Fibroblast of villous mesenchyme (primary cell): ENCODE results near the gene ZNF597. TPM values are rescaled to one million over a fixed set of nuclear protein-coding genes. Genes with fewer than 3 reads are reported as not detected.

Experiments used
- DNase-seq: peaks from one replicate; pipeline ENCODE4 v3.0.0-alpha.2; 2010; ENCODE audit warnings: low read depth
- H3K4me3 ChIP-seq: 2 replicates; pipeline ENCODE4 v1.5.1; 2011; ENCODE audit warnings: low read depth, mild to moderate bottlenecking, low read length
- small RNA-seq: library from RNA; depleted of rRNA; stranded (forward); fragments of <200 nt; gene quantifications from one replicate; pipeline ENCODE3, GENCODE V24; 2012
- total RNA-seq: library from RNA; depleted of rRNA; stranded (reverse); fragments of >200 nt; gene quantifications from 2 replicates; pipeline ENCODE4 v1.2.3, GENCODE V29; 2012
- TF ChIP-seq, protein P1 (sequence below): IDR thresholded peaks from 2 replicates; pipeline ENCODE4 v1.5.1; 2012; ENCODE audit warnings: low read depth, mild to moderate bottlenecking, low read length; ENCODE audit not compliant: insufficient read depth

ZNF597 gene
- total RNA-seq, 1 donor = 5.2 TPM

DNA sequence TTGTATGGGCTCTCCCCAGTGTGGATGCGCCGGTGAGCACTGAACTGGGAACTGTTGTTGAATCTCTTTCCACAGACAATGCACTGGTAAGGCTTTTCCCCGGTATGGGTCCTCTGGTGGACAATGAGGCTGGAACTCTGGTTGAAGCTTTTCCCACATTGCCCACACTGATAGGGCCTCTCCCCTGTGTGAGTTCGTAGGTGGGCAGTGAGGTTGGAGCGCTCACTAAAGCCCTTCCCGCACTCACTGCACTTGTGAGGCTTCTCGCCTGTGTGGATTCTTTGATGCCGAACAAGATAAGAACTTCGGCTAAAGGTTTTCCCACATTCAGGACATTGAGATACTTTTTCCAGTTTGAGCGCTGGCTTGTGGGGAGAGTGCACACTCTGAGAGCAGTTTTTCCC is 60.3 kb downstream of the ZNF597 start:
- no peak for DNase-seq
- H3K4me3 ChIP-seq = no peak overlapping the region
- TF ChIP-seq, protein P1, sequence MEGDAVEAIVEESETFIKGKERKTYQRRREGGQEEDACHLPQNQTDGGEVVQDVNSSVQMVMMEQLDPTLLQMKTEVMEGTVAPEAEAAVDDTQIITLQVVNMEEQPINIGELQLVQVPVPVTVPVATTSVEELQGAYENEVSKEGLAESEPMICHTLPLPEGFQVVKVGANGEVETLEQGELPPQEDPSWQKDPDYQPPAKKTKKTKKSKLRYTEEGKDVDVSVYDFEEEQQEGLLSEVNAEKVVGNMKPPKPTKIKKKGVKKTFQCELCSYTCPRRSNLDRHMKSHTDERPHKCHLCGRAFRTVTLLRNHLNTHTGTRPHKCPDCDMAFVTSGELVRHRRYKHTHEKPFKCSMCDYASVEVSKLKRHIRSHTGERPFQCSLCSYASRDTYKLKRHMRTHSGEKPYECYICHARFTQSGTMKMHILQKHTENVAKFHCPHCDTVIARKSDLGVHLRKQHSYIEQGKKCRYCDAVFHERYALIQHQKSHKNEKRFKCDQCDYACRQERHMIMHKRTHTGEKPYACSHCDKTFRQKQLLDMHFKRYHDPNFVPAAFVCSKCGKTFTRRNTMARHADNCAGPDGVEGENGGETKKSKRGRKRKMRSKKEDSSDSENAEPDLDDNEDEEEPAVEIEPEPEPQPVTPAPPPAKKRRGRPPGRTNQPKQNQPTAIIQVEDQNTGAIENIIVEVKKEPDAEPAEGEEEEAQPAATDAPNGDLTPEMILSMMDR = no peak

Small RNA genes lying within 50 kb of the gene (small RNA-seq; reads per million reads assigned to genes)
- gene MIR6126 = not detected

Other genes with a start within 250 kb of the ZNF597 start
- 10.0 and 11.2 TPM in 2 replicates for gene ZNF200, start 208.3 kb downstream of the ZNF597 start, total RNA-seq
- gene MEFV, start 186.9 kb downstream of the ZNF597 start, total RNA-seq = under 0.01 TPM in 1 of 2 replicates, not detected in the other
- 43.2 and 56.7 TPM in 2 replicates for gene ZNF263, start 160.0 kb downstream of the ZNF597 start, total RNA-seq
- 4.2 and 7.3 TPM in 2 replicates for gene TIGD7, start 138.1 kb downstream of the ZNF597 start, total RNA-seq
- gene ZNF75A, start 138.0 kb downstream of the ZNF597 start, total RNA-seq = 19.0 and 25.5 TPM in 2 replicates
- not detected in 2 replicates for gene OR2C1, start 87.6 kb downstream of the ZNF597 start, total RNA-seq
- gene ZSCAN32, start 42.5 kb downstream of the ZNF597 start, total RNA-seq = 12.1 and 12.6 TPM in 2 replicates
- gene ZNF174, start 42.3 kb downstream of the ZNF597 start, total RNA-seq = 8.1 and 8.6 TPM in 2 replicates
- 10.0 and 16.8 TPM in 2 replicates for gene NAA60, start 176 bp upstream of the ZNF597 start, total RNA-seq
- gene C16orf90, start 52.0 kb upstream of the ZNF597 start, total RNA-seq = not detected in 2 replicates
- 14.5 and 22.0 TPM in 2 replicates for gene CLUAP1, start 57.5 kb upstream of the ZNF597 start, total RNA-seq
- not detected in 2 replicates for gene NLRC3, start 133.9 kb upstream of the ZNF597 start, total RNA-seq
- gene SLX4, start 168.1 kb upstream of the ZNF597 start, total RNA-seq = 7.1 and 7.3 TPM in 2 replicates
- gene DNASE1, start 211.2 kb upstream of the ZNF597 start, total RNA-seq = 10.3 and 16.4 TPM in 2 replicates